Astrocyte (in vitro differentiated cells and primary cell): Measurements from ENCODE around the gene ANK3. TPM values are rescaled to one million over a fixed set of nuclear protein-coding genes. Genes with fewer than 3 reads are reported as not detected.

Experiments
- DNase-seq: peaks from one replicate; pipeline ENCODE4 v3.0.0-alpha.2; 2010; ENCODE audit warnings: low read depth
- FAIRE-seq: peaks from 2 replicates; lab custom pipeline; 2011; peaks lifted over from hg19 to GRCh38; lab: Jason Lieb, UNC
- H2AFZ ChIP-seq: 2 replicates; pipeline ENCODE4 v1.6.0; 2012; ENCODE audit warnings: low read depth, low read length, inconsistent platforms
- H3K27ac ChIP-seq: 2 replicates; pipeline ENCODE4 v1.5.1; 2011; ENCODE audit warnings: low read depth, low read length, inconsistent platforms
- H3K27me3 ChIP-seq: 2 replicates; pipeline ENCODE4 v1.6.0; 2011; ENCODE audit warnings: low read length, inconsistent platforms; ENCODE audit not compliant: insufficient read depth
- H3K36me3 ChIP-seq: 2 replicates; pipeline ENCODE4 v1.5.1; 2011; ENCODE audit warnings: low read length, inconsistent platforms; ENCODE audit not compliant: insufficient read depth
- H3K4me1 ChIP-seq: 2 replicates; pipeline ENCODE4 v1.5.1; 2011; ENCODE audit warnings: low read length, inconsistent platforms; ENCODE audit not compliant: insufficient read depth
- H3K4me2 ChIP-seq: 2 replicates; pipeline ENCODE4 v1.6.0; 2012; ENCODE audit warnings: low read length, inconsistent platforms
- H3K4me3 ChIP-seq: 2 replicates; pipeline ENCODE4 v1.5.1; 2011; ENCODE audit warnings: low read depth, mild to moderate bottlenecking, low read length, inconsistent platforms; ENCODE audit not compliant: insufficient read depth
- H3K79me2 ChIP-seq: 2 replicates; pipeline ENCODE4 v1.6.0; 2012; ENCODE audit warnings: mild to moderate bottlenecking, low read length, inconsistent platforms; ENCODE audit not compliant: insufficient read depth
- H3K9ac ChIP-seq: 2 replicates; pipeline ENCODE4 v1.6.0; 2012; ENCODE audit warnings: mild to moderate bottlenecking, low read length, inconsistent platforms
- H3K9me3 ChIP-seq: 2 replicates; pipeline ENCODE4 v1.5.1; 2012; ENCODE audit warnings: low read depth, mild to moderate bottlenecking, low read length, inconsistent platforms; ENCODE audit not compliant: insufficient read depth
- H4K20me1 ChIP-seq: 2 replicates; pipeline ENCODE4 v1.6.0; 2012; ENCODE audit warnings: low read length, inconsistent platforms; ENCODE audit not compliant: insufficient read depth
- H3K27ac Mint-ChIP-seq: one replicate; pipeline ENCODE4 v1.8.0; 2021; ENCODE audit warnings: mild to moderate bottlenecking, mixed read lengths; ENCODE audit not compliant: unreplicated experiment
- H3K27me3 Mint-ChIP-seq: one replicate; pipeline ENCODE4 v1.8.0; 2021; ENCODE audit warnings: low read depth, mixed read lengths; ENCODE audit not compliant: unreplicated experiment
- H3K36me3 Mint-ChIP-seq: one replicate; pipeline ENCODE4 v1.8.0; 2021; ENCODE audit warnings: low read depth, mixed read lengths; ENCODE audit not compliant: unreplicated experiment
- H3K4me1 Mint-ChIP-seq: one replicate; pipeline ENCODE4 v1.8.0; 2021; ENCODE audit warnings: low read depth, mixed read lengths; ENCODE audit not compliant: unreplicated experiment
- H3K4me3 Mint-ChIP-seq: one replicate; pipeline ENCODE4 v1.8.0; 2021; ENCODE audit warnings: mild to moderate bottlenecking, moderate library complexity, mixed read lengths; ENCODE audit not compliant: unreplicated experiment
- H3K9me3 Mint-ChIP-seq: one replicate; pipeline ENCODE4 v1.8.0; 2021; ENCODE audit warnings: mild to moderate bottlenecking, mixed read lengths; ENCODE audit not compliant: unreplicated experiment
- CTCF ChIP-seq: IDR thresholded peaks from 2 replicates; pipeline ENCODE4 v1.5.1; 2011; ENCODE audit warnings: low read depth, mild to moderate bottlenecking, inconsistent platforms, low read length, moderate library complexity; ENCODE audit not compliant: insufficient read depth
- EZH2 ChIP-seq: IDR thresholded peaks from 2 replicates; pipeline ENCODE4 v1.6.1; 2012; ENCODE audit warnings: mild to moderate bottlenecking, low read length, inconsistent platforms; ENCODE audit not compliant: insufficient read depth
- total RNA-seq: library from RNA; stranded (reverse); gene quantifications from 2 replicates; pipeline ENCODE4 v1.2.1, GENCODE V29; 2021

Gene ANK3
- total RNA-seq, 1 donor from 2014 or later, result 21.1 TPM

DNA sequence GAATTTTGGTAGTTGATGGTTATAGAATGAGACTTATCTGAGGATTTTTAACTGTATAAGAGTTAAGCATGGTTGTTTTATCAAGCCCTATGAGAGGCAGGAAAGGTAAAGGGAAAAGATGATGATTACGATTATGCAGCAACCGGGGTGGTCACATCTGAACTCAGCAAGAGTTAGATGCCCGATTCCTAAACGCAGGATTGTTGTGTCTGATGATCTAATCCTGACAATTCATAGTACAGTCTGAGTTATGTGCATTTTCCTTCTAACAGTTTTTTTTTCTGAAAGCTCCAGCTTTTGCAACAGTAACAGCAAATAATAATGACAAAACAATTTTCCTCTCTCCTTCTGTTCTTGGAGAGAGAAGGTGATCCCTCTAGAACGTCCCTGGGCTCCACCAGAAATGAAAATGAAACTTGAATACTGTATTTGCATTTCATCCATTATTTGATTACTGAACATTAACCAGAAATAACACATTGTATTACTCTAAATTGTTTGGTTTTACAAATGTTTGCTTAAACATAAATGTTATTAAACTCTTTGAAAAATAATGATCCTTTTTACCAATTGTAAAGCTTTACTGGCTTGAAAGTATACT, 306.8 kb downstream of the ANK3 start:
- Histone ChIP-seq H3K79me2 (no peaks in the 10 kb centered on the region), H3K36me3 (no peaks in the 10 kb centered on the region), H3K4me1 (no peaks in the 10 kb centered on the region), H3K9me3 (no peaks in the 10 kb centered on the region), H3K9ac (no peak overlapping the region), H3K27ac (no peak overlapping the region), H4K20me1 (no peaks in the 10 kb centered on the region), H3K4me3 (no peak overlapping the region), H3K4me2 (peak overlapping the region; percentile 20), H2AFZ (no peak overlapping the region), H3K27me3 (no peaks in the 10 kb centered on the region)
- H3K4me1 Mint-ChIP-seq, result peaks cover 10% of the 10 kb centered on the region
- FAIRE-seq, result no peak
- H3K27me3 Mint-ChIP-seq, result no peaks in the 10 kb centered on the region
- no peak for DNase-seq
- no peak for TF ChIP-seq EZH2
- no peak for TF ChIP-seq CTCF
- no peak overlapping the region for H3K4me3 Mint-ChIP-seq
- no peak overlapping the region for H3K27ac Mint-ChIP-seq
- no peaks in the 10 kb centered on the region for H3K9me3 Mint-ChIP-seq
- no peaks in the 10 kb centered on the region for H3K36me3 Mint-ChIP-seq

DNA sequence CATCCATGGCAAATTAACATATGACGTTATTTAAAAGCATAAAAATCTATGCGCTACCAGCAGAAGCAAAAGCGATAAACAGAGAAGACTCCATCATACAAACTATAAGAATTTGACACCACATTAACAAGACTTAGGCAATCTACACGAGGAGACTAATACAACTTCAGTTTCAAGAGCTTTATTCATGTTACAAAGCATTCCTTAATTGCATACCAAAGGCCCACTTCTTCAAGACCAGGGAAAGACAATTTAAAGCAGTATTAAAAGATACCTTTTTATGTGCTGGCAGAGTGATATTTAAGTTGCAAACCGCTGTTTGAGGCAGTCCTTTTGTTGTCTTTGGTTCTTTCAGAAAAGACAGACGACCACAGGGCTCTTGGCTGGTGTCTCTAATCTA, 307.3 kb downstream of the ANK3 start:
- no peak overlapping the region for H3K27ac Mint-ChIP-seq
- Histone ChIP-seq H3K79me2 (no peaks in the 10 kb centered on the region), H3K4me2 (peak overlapping the region; percentile 20), H3K9ac (no peak overlapping the region), H3K36me3 (no peaks in the 10 kb centered on the region), H3K27ac (no peak overlapping the region), H3K27me3 (no peaks in the 10 kb centered on the region), H3K4me3 (no peak overlapping the region), H3K4me1 (no peaks in the 10 kb centered on the region), H2AFZ (no peak overlapping the region), H4K20me1 (no peaks in the 10 kb centered on the region), H3K9me3 (no peaks in the 10 kb centered on the region)
- no peak overlapping the region for H3K4me3 Mint-ChIP-seq
- FAIRE-seq, result no peak
- TF ChIP-seq EZH2 (no peak), CTCF (no peak)
- H3K36me3 Mint-ChIP-seq, result no peaks in the 10 kb centered on the region
- peaks cover 10% of the 10 kb centered on the region for H3K4me1 Mint-ChIP-seq
- H3K27me3 Mint-ChIP-seq, result no peaks in the 10 kb centered on the region
- peak; percentile 20 for DNase-seq
- no peaks in the 10 kb centered on the region for H3K9me3 Mint-ChIP-seq

GRCh38 chr10:60073781-60074656, 315.7 kb downstream of the ANK3 start:
- no peak for FAIRE-seq
- no peaks in the 10 kb centered on the region for H3K36me3 ChIP-seq
- Mint-ChIP-seq H3K27me3 (no peaks in the 10 kb centered on the region), H3K4me1 (no peaks in the 10 kb centered on the region), H3K4me3 (no peak overlapping the region), H3K36me3 (peaks cover 6% of the 10 kb centered on the region), H3K27ac (no peak overlapping the region), H3K9me3 (no peaks in the 10 kb centered on the region)
- no peaks in the 10 kb centered on the region for H3K4me1 ChIP-seq
- no peak overlapping the region for H2AFZ ChIP-seq
- no peaks in the 10 kb centered on the region for H3K9me3 ChIP-seq
- H3K27ac ChIP-seq, result no peak overlapping the region
- no peak for DNase-seq
- H3K79me2 ChIP-seq, result no peaks in the 10 kb centered on the region
- no peaks in the 10 kb centered on the region for H3K27me3 ChIP-seq
- no peaks in the 10 kb centered on the region for H4K20me1 ChIP-seq
- no peak overlapping the region for H3K9ac ChIP-seq
- H3K4me3 ChIP-seq, result no peak overlapping the region
- H3K4me2 ChIP-seq, result no peak overlapping the region
- TF ChIP-seq EZH2 (no peak), CTCF (no peak)
